Endothelial cell of umbilical vein (primary cell): ENCODE results near the gene NDUFAF2.

Source experiments
- CTCF ChIP-seq, 2 donors: IDR thresholded peaks; 1 replicate in 1 of 2; 2 replicates in 1 of 2; pipeline ENCODE4 v1.5.1; 2011; ENCODE audit warnings: low read length in 2 of 2, mild to moderate bottlenecking in 2 of 2, moderate library complexity in 2 of 2, control low read depth in 1 of 2, inconsistent platforms in 1 of 2, low read depth in 1 of 2; ENCODE audit not compliant: insufficient read depth in 1 of 2; ENCODE audit errors: extremely low read depth in 1 of 2
- EZH2 ChIP-seq: IDR thresholded peaks from 2 replicates; pipeline ENCODE4 v1.6.1; 2012; ENCODE audit warnings: borderline replicate concordance, low read depth, mild to moderate bottlenecking, moderate library complexity, low read length, inconsistent platforms; ENCODE audit not compliant: severe bottlenecking
- FOS ChIP-seq: IDR thresholded peaks from 2 replicates; pipeline ENCODE4 v1.6.1; 2011; ENCODE audit warnings: mild to moderate bottlenecking, low read length, moderate library complexity, borderline replicate concordance; ENCODE audit not compliant: insufficient read depth
- GATA2 ChIP-seq: IDR thresholded peaks from 2 replicates; pipeline ENCODE4 v1.7.0; 2011; ENCODE audit warnings: low read depth, mild to moderate bottlenecking, moderate library complexity, mixed read lengths, low read length; ENCODE audit not compliant: insufficient read length, insufficient read depth
- JUN ChIP-seq: IDR thresholded peaks from 2 replicates; pipeline ENCODE4 v1.6.1; 2011; ENCODE audit warnings: borderline replicate concordance, low read depth; ENCODE audit not compliant: insufficient read length, insufficient read depth
- MAX ChIP-seq: IDR thresholded peaks from 2 replicates; pipeline ENCODE4 v1.6.1; 2011; ENCODE audit not compliant: insufficient read depth, insufficient read length
- MYC ChIP-seq: IDR thresholded peaks from one replicate; pipeline ENCODE4 v1.6.1; 2011; ENCODE audit warnings: mild to moderate bottlenecking, low read depth, low read length
- POLR2A ChIP-seq: IDR thresholded peaks from 2 replicates; pipeline ENCODE4 v1.6.1; 2012; ENCODE audit warnings: low read depth, mild to moderate bottlenecking, control low read depth, low read length
- POLR2AphosphoS5 ChIP-seq: IDR thresholded peaks from 2 replicates; pipeline ENCODE4 v1.6.1; 2012; ENCODE audit warnings: low read depth, mild to moderate bottlenecking, control low read depth, low read length, moderate library complexity; ENCODE audit not compliant: insufficient read depth

GRCh38 chr5:60929024-60929423 is 16.0 kb upstream of the NDUFAF2 start:
- TF ChIP-seq EZH2 = no peak
- no peak for TF ChIP-seq CTCF (IDR thresholded peaks at IDR 0.05; ENCODE audit: extremely low read depth in 1 of 2, insufficient read depth in 1 of 2, low read depth in 1 of 2, low read length in 2 of 2)
- no peak for TF ChIP-seq POLR2AphosphoS5
- TF ChIP-seq JUN = no peak
- no peak for TF ChIP-seq POLR2A
- no peak for TF ChIP-seq MYC
- no peak for TF ChIP-seq GATA2
- TF ChIP-seq MAX = no peak
- TF ChIP-seq FOS = no peak
